ENCODE measurements around the gene MAD1L1.

Gene MAD1L1

GRCh38 chr7:1849351-1850041, 383.2 kb downstream of the MAD1L1 start:
- no peak overlapping the region for H3K4me3 ChIP-seq (ENCODE audit: low read depth in 1 of 2, low read length in 1 of 2)
- peaks cover 0 to 5% of the 10 kb centered on the region in 2 experiments for H3K4me1 ChIP-seq (ENCODE audit: control insufficient read depth in 1 of 2, insufficient read depth in 1 of 2, low read depth in 1 of 2, low read length in 1 of 2)
- no peaks in the 10 kb centered on the region for H3K36me3 ChIP-seq
- H3K27ac ChIP-seq = no peak overlapping the region
- no peak for TF ChIP-seq CTCF (IDR thresholded peaks at IDR 0.05)
- H3K9me3 ChIP-seq = no peaks in the 10 kb centered on the region
- H3K27me3 ChIP-seq = no peaks in the 10 kb centered on the region

GRCh38 chr7:1848911-1849311, 383.8 kb downstream of the MAD1L1 start:
- Histone ChIP-seq H3K27ac (no peak overlapping the region), H3K9me3 (no peaks in the 10 kb centered on the region), H3K4me3 (ENCODE audit: low read depth in 1 of 2, low read length in 1 of 2) (no peak overlapping the region), H3K36me3 (no peaks in the 10 kb centered on the region), H3K27me3 (no peaks in the 10 kb centered on the region), H3K4me1 (ENCODE audit: control insufficient read depth in 1 of 2, insufficient read depth in 1 of 2, low read depth in 1 of 2, low read length in 1 of 2) (peaks cover 0 to 7% of the 10 kb centered on the region in 2 experiments)
- TF ChIP-seq CTCF (IDR thresholded peaks at IDR 0.05) = no peak

- Histone ChIP-seq H3K4me1 (ENCODE audit: control insufficient read depth in 1 of 2, insufficient read depth in 1 of 2, low read depth in 1 of 2, low read length in 1 of 2) (peaks cover 0 to 11% of the 10 kb centered on the region in 2 experiments), H3K27ac (no peak overlapping the region), H3K36me3 (no peaks in the 10 kb centered on the region), H3K4me3 (ENCODE audit: low read depth in 1 of 2, low read length in 1 of 2) (no peak overlapping the region), H3K27me3 (no peaks in the 10 kb centered on the region), H3K9me3 (no peaks in the 10 kb centered on the region)
- no peak for TF ChIP-seq CTCF (IDR thresholded peaks at IDR 0.05)
These were observed 384.6 kb downstream of the MAD1L1 start for GRCh38 chr7:1848013-1848640.

- H3K9me3 ChIP-seq = no peaks in the 10 kb centered on the region
- H3K4me1 ChIP-seq (ENCODE audit: control insufficient read depth in 1 of 2, insufficient read depth in 1 of 2, low read depth in 1 of 2, low read length in 1 of 2) = peaks cover 0 to 11% of the 10 kb centered on the region in 2 experiments
- H3K27me3 ChIP-seq = no peaks in the 10 kb centered on the region
- TF ChIP-seq CTCF (IDR thresholded peaks at IDR 0.05) = no peak
- no peak overlapping the region for H3K4me3 ChIP-seq (ENCODE audit: low read depth in 1 of 2, low read length in 1 of 2)
- H3K27ac ChIP-seq = no peak overlapping the region
- no peaks in the 10 kb centered on the region for H3K36me3 ChIP-seq
These were observed 385.3 kb downstream of the MAD1L1 start for GRCh38 chr7:1847260-1848001.

GRCh38 chr7:1846331-1847065, 386.2 kb downstream of the MAD1L1 start:
- no peaks in the 10 kb centered on the region for H3K27me3 ChIP-seq
- no peak overlapping the region for H3K4me3 ChIP-seq (ENCODE audit: low read depth in 1 of 2, low read length in 1 of 2)
- no peaks in the 10 kb centered on the region for H3K36me3 ChIP-seq
- no peak overlapping the region for H3K27ac ChIP-seq
- no peaks in the 10 kb centered on the region for H3K9me3 ChIP-seq
- TF ChIP-seq CTCF (IDR thresholded peaks at IDR 0.05) = no peak
- peaks cover 0 to 11% of the 10 kb centered on the region in 2 experiments for H3K4me1 ChIP-seq (ENCODE audit: control insufficient read depth in 1 of 2, insufficient read depth in 1 of 2, low read depth in 1 of 2, low read length in 1 of 2)
